ENCODE results near the gene ILKAP. TPM values are rescaled to one million over a fixed set of nuclear protein-coding genes. Genes with fewer than 3 reads are reported as not detected.

The ILKAP gene
- 15.6 TPM for total RNA-seq (2013)
- polyA plus RNA-seq (10 to 100 TPM; 23.2 to 44.2 (median 29.3) TPM), polyA minus RNA-seq (17.1 and 18.4 TPM in 2 replicates), total RNA-seq (10.8 to 21.0 (median 16.2) reads per million in 11 experiments)

GRCh38 chr2:238203094-238203972 lies at the start of gene ILKAP:
TSS of gene ILKAP (minus strand) at chr2:238203695. CDS start at chr2:238203553, 142 bp downstream.
- no peak for TF ChIP-seq CTCF (IDR thresholded peaks at IDR 0.05)
- Mint-ChIP-seq H3K4me3 (peak within 1 kb of the TSS; percentile 85 to 89), H3K9me3 (peaks cover 0 to 2% (median 0%) of the 10 kb centered on the region in 7 donors), H3K36me3 (peaks cover 5 to 6% of the 10 kb centered on the region in 2 donors), H3K27ac (peak within 1 kb of the TSS; percentile 80 to 92 (median 85)), H3K4me1 (peaks cover 42% of the 10 kb centered on the region), H3K27me3 (ENCODE audit: low read depth in 3 of 3) (peaks cover 4 to 6% (median 5%) of the 10 kb centered on the region in 3 donors)
- Histone ChIP-seq H3K27me3 (ENCODE audit: control insufficient read depth in 2 of 2, insufficient read depth in 2 of 2, low read length in 2 of 2) (peaks cover 0 to 4% of the 10 kb centered on the region in 2 donors), H3K36me3 (replicated peaks in 1 of 2; ENCODE audit: control insufficient read depth in 1 of 2, insufficient read depth in 2 of 2, low read length in 2 of 2) (no peaks in the 10 kb centered on the region), H3K79me2 (ENCODE audit: insufficient read depth, low read length) (peaks cover 47% of the 10 kb centered on the region), H3K9me3 (replicated peaks in 1 of 2; ENCODE audit: control insufficient read depth in 1 of 2, insufficient read depth in 1 of 2, low read length in 2 of 2) (no peaks in the 10 kb centered on the region), H3K4me3 (replicated peaks in 1 of 3; ENCODE audit: low read depth in 2 of 3, low read length in 3 of 3) (peak within 1 kb of the TSS; percentile 61 to 81 (median 72)), H2AFZ (ENCODE audit: insufficient read depth, low read depth, low read length, poor library complexity, severe bottlenecking) (peak within 1 kb of the TSS; percentile 95), H3K4me1 (ENCODE audit: control insufficient read depth in 1 of 2, insufficient read depth in 2 of 2, low read length in 2 of 2) (peaks cover 25 to 29% of the 10 kb centered on the region in 2 donors), H3K9ac (ENCODE audit: insufficient read depth, low read length, poor library complexity, severe bottlenecking) (peak within 1 kb of the TSS; percentile 94), H3K4me2 (replicated peaks; ENCODE audit: extremely low read depth, low read length, poor library complexity, severe bottlenecking) (peak within 1 kb of the TSS; percentile 83), H4K20me1 (ENCODE audit: insufficient read depth, low read length) (peaks cover 45% of the 10 kb centered on the region), H3K27ac (ENCODE audit: low read depth in 1 of 2, low read length in 2 of 2) (peak within 1 kb of the TSS; percentile 43 to 84)
- DNase-seq, result peak; percentile 73 to 85 (median 81)
- intact Hi-C loops (cut with micrococcal nuclease), result loop anchor here (5.0 kb wide), 2 partner anchors 34 to 39 kb away; partner anchors contain the start of gene HES6 (in 1 of the 2)
- under 1% methylated on average over 126 of the region's 126 CpGs for WGBS (ENCODE audit: insufficient coverage)

GRCh38 chr2:238252766-238253630 lies 49.5 kb upstream of the ILKAP start:
- no peak overlapping the region for H3K4me3 ChIP-seq (replicated peaks in 1 of 3; ENCODE audit: low read depth in 2 of 3, low read length in 3 of 3)
- H3K4me1 ChIP-seq (ENCODE audit: control insufficient read depth in 1 of 2, insufficient read depth in 2 of 2, low read length in 2 of 2), result no peaks in the 10 kb centered on the region
- H3K36me3 ChIP-seq (replicated peaks in 1 of 2; ENCODE audit: control insufficient read depth in 1 of 2, insufficient read depth in 2 of 2, low read length in 2 of 2), result peaks cover 58 to 87% of the 10 kb centered on the region in 2 donors
- DNase-seq, result no peak
- no peaks in the 10 kb centered on the region for H3K79me2 ChIP-seq (ENCODE audit: insufficient read depth, low read length)
- no peak for TF ChIP-seq CTCF (IDR thresholded peaks at IDR 0.05)
- H2AFZ ChIP-seq (ENCODE audit: insufficient read depth, low read depth, low read length, poor library complexity, severe bottlenecking), result no peak overlapping the region
- no peaks in the 10 kb centered on the region for H3K4me1 Mint-ChIP-seq
- H3K27ac ChIP-seq (ENCODE audit: low read depth in 1 of 2, low read length in 2 of 2), result no peak overlapping the region
- H4K20me1 ChIP-seq (ENCODE audit: insufficient read depth, low read length), result no peaks in the 10 kb centered on the region
- peak overlapping the region in 2 of 7 donors; percentile 26 to 46 for H3K27ac Mint-ChIP-seq
- no peaks in the 10 kb centered on the region for H3K9me3 Mint-ChIP-seq
- H3K36me3 Mint-ChIP-seq, result peaks cover 77 to 93% of the 10 kb centered on the region in 2 donors
- intact Hi-C loops (cut with micrococcal nuclease), result no loop called here
- no peaks in the 10 kb centered on the region for H3K27me3 ChIP-seq (ENCODE audit: control insufficient read depth in 2 of 2, insufficient read depth in 2 of 2, low read length in 2 of 2)
- H3K9ac ChIP-seq (ENCODE audit: insufficient read depth, low read length, poor library complexity, severe bottlenecking), result no peak overlapping the region
- WGBS (ENCODE audit: insufficient coverage), result 98% methylated on average over 34 of the region's 35 CpGs
- no peak overlapping the region for H3K4me2 ChIP-seq (replicated peaks; ENCODE audit: extremely low read depth, low read length, poor library complexity, severe bottlenecking)
- no peak overlapping the region for H3K4me3 Mint-ChIP-seq
- H3K9me3 ChIP-seq (replicated peaks in 1 of 2; ENCODE audit: control insufficient read depth in 1 of 2, insufficient read depth in 1 of 2, low read length in 2 of 2), result no peaks in the 10 kb centered on the region
- peaks cover 0 to 2% (median 2%) of the 10 kb centered on the region in 3 donors for H3K27me3 Mint-ChIP-seq (ENCODE audit: low read depth in 3 of 3)

All from CD14-positive monocyte (primary cell).